Uterus (tissue), 4 donors: ENCODE measurements around the gene NXPE3. TPM values are rescaled to one million over a fixed set of nuclear protein-coding genes. Genes with fewer than 3 reads are reported as not detected.

Experiments used
- DNase-seq, 2 donors: peaks; one replicate each; pipeline ENCODE4 v3.0.0-alpha.2; 2019 to 2020
- H3K27ac ChIP-seq, 2 donors: fragments of 200-600 bp; sonication (generic); 1 replicate in 1 of 2; 2 replicates in 1 of 2; pipeline ENCODE4 v1.5.1; 2016 to 2018
- H3K27me3 ChIP-seq, 2 donors: fragments of 200-600 bp; sonication (generic); one replicate each; pipeline ENCODE4 v1.5.1; 2018 to 2019; ENCODE audit warnings: control low read depth in 1 of 2
- H3K36me3 ChIP-seq, 2 donors: fragments of 200-600 bp; sonication (generic); one replicate each; pipeline ENCODE4 v1.5.1; 2019; ENCODE audit warnings: control low read depth in 1 of 2
- H3K4me1 ChIP-seq, 2 donors: fragments of 200-600 bp; sonication (generic); one replicate each; pipeline ENCODE4 v1.5.1; 2018 to 2019; ENCODE audit warnings: control low read depth in 1 of 2
- H3K4me3 ChIP-seq, 2 donors: fragments of 200-600 bp; sonication (generic); 1 replicate in 1 of 2; 2 replicates in 1 of 2; pipeline ENCODE4 v1.5.1; 2018 to 2019; ENCODE audit warnings: mild to moderate bottlenecking in 1 of 2
- H3K9me3 ChIP-seq, 2 donors: fragments of 200-600 bp; sonication (generic); one replicate each; pipeline ENCODE4 v1.5.1; 2019; ENCODE audit warnings: control low read depth in 1 of 2
- POLR2A ChIP-seq, 2 donors: fragments of 450-650 bp; IDR thresholded peaks; one replicate each; pipeline ENCODE4 v1.6.1; 2016; ENCODE audit warnings: antibody characterized with exemption in 2 of 2, mild to moderate bottlenecking in 1 of 2, moderate library complexity in 1 of 2
- intact Hi-C: fragments of 100-400 bp; cut with DNase I; formaldehyde crosslinking; loops from one replicate; pipeline ENCODE4 v1.15.1; 2023; ENCODE audit warnings: low total_unique reads
- total RNA-seq, 4 donors: library from RNA; depleted of rRNA in 3 of 4; stranded (reverse); fragments of >200 nt in 3 of 4; gene quantifications; one replicate each; pipeline versions ENCODE4 v1.1.0 to v1.2.4, GENCODE V29; 2014 to 2023
- TF ChIP-seq, protein P1 (sequence below), 4 experiments: fragments of 200-600 bp in 2 of 4; fragments of 450-650 bp in 2 of 4; sonication (generic) in 2 of 4; IDR thresholded peaks; one replicate each; pipeline ENCODE4 v1.5.1; 2016 to 2019; ENCODE audit warnings: antibody characterized with exemption in 4 of 4, mild to moderate bottlenecking in 2 of 4, moderate library complexity in 1 of 4
- donor health status: DM: yes; HTN: yes; CAD: no.

Gene NXPE3
- total RNA-seq, 4 donors from 2014 or later, result 3.1 to 26.0 (median 10.3) TPM

DNA sequence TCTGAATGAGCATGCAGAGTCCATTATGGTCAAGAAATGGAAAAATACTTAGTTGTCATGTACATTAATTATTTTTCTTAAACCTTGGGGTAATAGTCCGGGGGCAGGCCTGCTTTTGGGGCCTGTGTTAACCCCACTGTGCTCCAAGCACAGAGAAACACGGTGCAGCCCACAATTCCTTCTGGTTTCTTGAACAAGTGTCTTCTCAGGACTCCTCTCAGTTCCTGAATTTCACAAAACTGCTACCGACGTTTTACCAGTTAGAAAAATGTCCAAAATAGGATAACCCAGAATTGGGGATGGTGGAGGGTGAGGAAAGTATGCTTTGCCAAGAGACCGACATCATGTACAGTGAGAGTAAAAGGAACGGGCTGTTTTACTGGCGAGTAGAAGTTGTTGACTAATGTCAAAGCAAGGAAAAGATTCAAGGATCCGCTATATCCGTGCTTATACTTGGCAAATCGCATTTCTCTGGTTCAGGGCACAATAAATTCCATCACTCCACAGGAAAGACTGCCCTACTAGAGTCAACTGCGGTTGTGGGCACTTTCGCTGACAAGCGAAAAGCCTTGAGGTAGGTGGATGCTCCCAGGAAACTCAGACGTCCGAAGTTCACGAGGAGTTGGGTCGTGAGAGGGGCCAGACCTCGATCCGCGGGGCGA is 495 bp upstream of the NXPE3 start:
- Histone ChIP-seq H3K4me1 (no peaks in the 10 kb centered on the region), H3K27ac (peak overlapping the region; percentile 84), H3K4me3 (peak overlapping the region; percentile 64 to 89), H3K27me3 (no peaks in the 10 kb centered on the region), H3K36me3 (no peaks in the 10 kb centered on the region), H3K9me3 (no peaks in the 10 kb centered on the region)
- TF ChIP-seq, protein P1, sequence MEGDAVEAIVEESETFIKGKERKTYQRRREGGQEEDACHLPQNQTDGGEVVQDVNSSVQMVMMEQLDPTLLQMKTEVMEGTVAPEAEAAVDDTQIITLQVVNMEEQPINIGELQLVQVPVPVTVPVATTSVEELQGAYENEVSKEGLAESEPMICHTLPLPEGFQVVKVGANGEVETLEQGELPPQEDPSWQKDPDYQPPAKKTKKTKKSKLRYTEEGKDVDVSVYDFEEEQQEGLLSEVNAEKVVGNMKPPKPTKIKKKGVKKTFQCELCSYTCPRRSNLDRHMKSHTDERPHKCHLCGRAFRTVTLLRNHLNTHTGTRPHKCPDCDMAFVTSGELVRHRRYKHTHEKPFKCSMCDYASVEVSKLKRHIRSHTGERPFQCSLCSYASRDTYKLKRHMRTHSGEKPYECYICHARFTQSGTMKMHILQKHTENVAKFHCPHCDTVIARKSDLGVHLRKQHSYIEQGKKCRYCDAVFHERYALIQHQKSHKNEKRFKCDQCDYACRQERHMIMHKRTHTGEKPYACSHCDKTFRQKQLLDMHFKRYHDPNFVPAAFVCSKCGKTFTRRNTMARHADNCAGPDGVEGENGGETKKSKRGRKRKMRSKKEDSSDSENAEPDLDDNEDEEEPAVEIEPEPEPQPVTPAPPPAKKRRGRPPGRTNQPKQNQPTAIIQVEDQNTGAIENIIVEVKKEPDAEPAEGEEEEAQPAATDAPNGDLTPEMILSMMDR (IDR thresholded peaks at IDR 0.05), result no peak
- TF ChIP-seq POLR2A (IDR thresholded peaks at IDR 0.05), result no peak
- no peak for DNase-seq
- intact Hi-C loops, result no loop called here

DNA sequence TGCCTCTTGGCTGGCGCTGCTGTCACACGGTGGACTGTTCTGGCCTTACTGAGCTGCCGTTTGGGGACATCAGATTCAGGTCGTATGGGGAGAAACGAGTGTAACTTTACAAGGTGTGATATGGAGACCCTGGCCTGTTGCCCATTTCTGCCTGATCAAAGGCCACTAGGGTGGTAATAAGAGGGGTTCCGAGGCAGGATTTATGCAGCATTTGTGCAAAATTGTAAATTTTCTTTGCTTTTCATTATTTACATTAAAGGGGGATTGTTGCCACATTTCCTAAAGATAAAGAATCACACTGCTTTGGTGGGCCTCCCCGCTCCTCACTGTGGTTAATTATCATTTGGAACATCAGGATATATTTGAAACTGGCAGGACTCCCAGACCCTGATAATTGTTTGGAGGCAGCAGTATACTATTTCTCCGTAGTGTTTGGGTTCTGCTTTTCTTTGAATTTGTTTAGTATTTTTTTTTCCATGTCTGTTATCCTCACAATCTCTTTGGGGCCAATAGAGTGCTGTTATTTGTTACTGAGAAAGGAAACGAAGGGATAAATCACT is 891 bp downstream of the NXPE3 start:
- Histone ChIP-seq H3K27ac (peak overlapping the region; percentile 84), H3K9me3 (no peaks in the 10 kb centered on the region), H3K27me3 (no peaks in the 10 kb centered on the region), H3K4me1 (no peaks in the 10 kb centered on the region), H3K36me3 (no peaks in the 10 kb centered on the region), H3K4me3 (peak overlapping the region; percentile 64 to 89)
- TF ChIP-seq, protein P1 (IDR thresholded peaks at IDR 0.05), result peak in 1 of 4 experiments; percentile 6
- no peak for TF ChIP-seq POLR2A (IDR thresholded peaks at IDR 0.05)
- intact Hi-C loops, result no loop called here
- DNase-seq, result no peak

DNA sequence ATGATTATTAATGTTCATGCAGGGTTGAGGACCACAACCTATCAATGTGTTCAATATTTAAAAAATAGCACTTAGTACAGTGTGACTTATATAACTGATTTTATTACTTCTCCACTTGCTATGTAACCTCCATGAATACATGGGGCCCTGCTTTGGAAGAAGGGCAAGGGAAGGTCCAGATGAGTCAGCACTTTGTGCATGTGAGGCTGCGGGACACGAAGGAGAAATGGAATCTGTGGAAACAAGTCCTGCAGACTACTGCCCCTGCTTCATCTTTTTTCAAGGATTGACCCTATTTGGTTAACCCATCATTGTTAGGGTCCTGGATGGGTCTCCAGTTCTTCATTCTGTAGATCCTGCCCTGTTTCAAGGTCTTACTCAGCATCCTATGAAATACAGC is 1.6 kb downstream of the NXPE3 start:
- peak in 1 of 2 donors; percentile 36 for DNase-seq
- peak overlapping the region; percentile 84 for H3K27ac ChIP-seq
- no peaks in the 10 kb centered on the region for H3K36me3 ChIP-seq
- peak overlapping the region in 1 of 2 donors; percentile 64 for H3K4me3 ChIP-seq
- intact Hi-C loops, result no loop called here
- no peaks in the 10 kb centered on the region for H3K4me1 ChIP-seq
- no peak for TF ChIP-seq POLR2A (IDR thresholded peaks at IDR 0.05)
- TF ChIP-seq, protein P1 (IDR thresholded peaks at IDR 0.05), result no peak
- H3K27me3 ChIP-seq, result no peaks in the 10 kb centered on the region
- H3K9me3 ChIP-seq, result no peaks in the 10 kb centered on the region

DNA sequence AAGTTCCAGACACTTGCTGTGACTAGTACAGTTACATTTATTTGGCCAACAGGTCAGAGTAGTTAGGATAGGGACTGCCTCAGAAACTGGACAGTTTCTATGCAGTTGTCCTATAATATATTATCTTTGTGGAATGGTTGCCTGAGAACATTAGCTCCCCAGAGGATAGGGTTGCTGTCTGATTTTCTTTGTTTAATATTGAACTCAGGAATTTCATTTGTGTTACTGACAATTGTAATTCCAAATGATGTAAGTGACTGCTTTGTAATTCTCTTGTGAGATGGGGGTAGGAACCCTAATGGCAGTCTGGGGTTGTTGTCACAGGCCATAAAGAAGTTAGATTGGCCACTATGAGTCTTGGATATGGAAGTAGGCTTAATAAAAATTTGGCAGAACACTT is 2.2 kb downstream of the NXPE3 start:
- H3K36me3 ChIP-seq, result no peaks in the 10 kb centered on the region
- H3K9me3 ChIP-seq, result no peaks in the 10 kb centered on the region
- no peaks in the 10 kb centered on the region for H3K4me1 ChIP-seq
- intact Hi-C loops, result no loop called here
- TF ChIP-seq POLR2A (IDR thresholded peaks at IDR 0.05), result no peak
- TF ChIP-seq, protein P1 (IDR thresholded peaks at IDR 0.05), result no peak
- DNase-seq, result no peak
- no peak overlapping the region for H3K4me3 ChIP-seq
- no peaks in the 10 kb centered on the region for H3K27me3 ChIP-seq
- peak overlapping the region; percentile 84 for H3K27ac ChIP-seq

DNA sequence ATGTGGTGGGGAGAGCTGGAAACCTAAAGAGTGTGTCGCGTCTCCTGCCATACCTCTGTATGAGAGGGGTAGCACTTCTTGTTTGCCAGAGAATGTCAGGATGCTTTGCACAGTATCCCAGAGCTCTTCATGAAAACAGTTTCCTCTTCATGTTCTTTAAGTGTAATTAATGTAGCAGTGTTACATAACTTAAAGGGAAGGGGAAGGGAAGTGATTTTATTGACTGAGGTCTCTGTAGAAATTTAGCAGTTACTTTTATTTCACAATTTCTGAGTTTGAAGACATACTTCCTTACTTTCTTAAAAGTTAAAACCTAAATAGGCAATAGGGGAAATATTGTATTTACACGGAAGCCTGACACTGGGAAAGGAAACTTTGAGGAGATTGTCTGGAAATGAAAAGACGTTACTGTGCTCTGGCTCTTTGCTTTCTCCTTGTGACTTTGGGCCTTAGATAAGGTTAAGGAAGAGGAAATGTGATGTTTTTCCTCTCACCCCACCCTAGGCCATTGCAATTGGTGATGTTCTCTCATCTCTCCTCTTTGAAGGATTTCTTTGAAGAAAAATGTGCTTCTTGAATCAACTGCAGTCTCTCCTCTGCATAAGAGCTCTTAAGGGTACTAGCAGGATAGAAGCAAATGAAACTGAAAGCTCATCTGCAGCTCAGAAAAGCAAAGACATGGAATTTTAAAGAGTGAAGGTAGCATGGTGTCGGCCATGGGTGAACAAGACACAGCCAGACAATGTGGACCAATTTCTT is 6.0 kb downstream of the NXPE3 start:
- intact Hi-C loops, result no loop called here
- Histone ChIP-seq H3K27ac (peak overlapping the region; percentile 42 to 56), H3K4me3 (no peak overlapping the region)

More for the DNA sequence above, 6.0 kb downstream of the NXPE3 start:
- DNase-seq, result no peak
- no peaks in the 10 kb centered on the region for H3K36me3 ChIP-seq
- H3K9me3 ChIP-seq, result no peaks in the 10 kb centered on the region
- H3K27me3 ChIP-seq, result no peaks in the 10 kb centered on the region
- TF ChIP-seq POLR2A (IDR thresholded peaks at IDR 0.05), result no peak
- TF ChIP-seq, protein P1 (IDR thresholded peaks at IDR 0.05), result no peak
- no peaks in the 10 kb centered on the region for H3K4me1 ChIP-seq
